HG03521 (cell line): ENCODE data around the gene TMEM231.
A peak's percentile ranks its signal among the peaks of the same experiment; 100 is the strongest.
"Not testable (repeated sequence)": the region's sequence is repeated elsewhere in the genome, so short reads cannot be mapped to it uniquely, and the experiment has no call there.

Source experiments
- ATAC-seq: cut with Tn5 transposase; IDR thresholded peaks from one replicate; pipeline ENCODE4 v1.9.1; 2021; ENCODE audit warnings: mild to moderate bottlenecking, moderate library complexity; ENCODE audit not compliant: unreplicated experiment

TMEM231 gene

GRCh38 chr16:75567911-75568310 is 11.9 kb upstream of the TMEM231 start:
- no peak for ATAC-seq

- ATAC-seq, result no peak
Measured at GRCh38 chr16:75566758-75567255, 10.8 kb upstream of the TMEM231 start.

DNA sequence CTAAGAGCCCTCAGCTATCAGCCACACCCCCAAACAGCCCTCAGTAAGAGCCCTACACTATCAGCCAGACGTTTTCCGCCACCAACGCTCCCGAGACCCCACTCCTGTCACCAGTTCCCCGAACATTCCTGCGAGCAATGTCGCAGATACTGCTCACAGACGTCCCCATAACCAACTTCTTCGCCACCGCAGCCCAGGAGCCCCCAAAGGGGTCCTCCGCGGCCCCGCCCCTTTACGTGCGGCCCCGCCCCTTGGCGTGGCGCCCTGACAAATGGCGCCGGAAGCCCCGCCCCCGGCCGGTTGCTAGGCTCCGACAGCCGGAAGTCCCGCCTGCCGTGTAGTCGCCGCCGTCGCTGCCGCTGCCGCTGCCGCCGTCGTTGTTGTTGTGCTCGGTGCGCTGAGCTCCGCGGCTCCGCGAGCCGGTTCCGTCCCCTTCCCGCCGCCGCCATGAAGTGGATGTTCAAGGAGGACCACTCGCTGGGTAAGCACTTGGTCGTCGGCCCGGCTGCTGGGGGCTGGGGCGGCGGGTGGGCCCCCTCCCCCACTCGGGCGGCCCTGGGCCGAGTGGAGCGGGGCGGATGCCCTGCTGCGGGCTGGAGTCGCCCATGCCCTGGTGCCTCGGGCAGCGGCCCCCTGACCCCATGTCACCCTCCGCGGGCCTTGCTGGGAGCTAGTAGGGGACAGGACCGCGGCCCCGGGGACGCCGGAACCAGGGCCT is 10.1 kb upstream of the TMEM231 start, which contains the start of gene GABARAPL2:
TSS of gene GABARAPL2 (plus strand) at position 340 of the 718 bp plus-strand sequence. CDS start at position 448, 108 bp downstream.
- peak; percentile 72 for ATAC-seq

GRCh38 chr16:75565640-75566039 is 9.6 kb upstream of the TMEM231 start:
- peak; percentile 5 for ATAC-seq

DNA sequence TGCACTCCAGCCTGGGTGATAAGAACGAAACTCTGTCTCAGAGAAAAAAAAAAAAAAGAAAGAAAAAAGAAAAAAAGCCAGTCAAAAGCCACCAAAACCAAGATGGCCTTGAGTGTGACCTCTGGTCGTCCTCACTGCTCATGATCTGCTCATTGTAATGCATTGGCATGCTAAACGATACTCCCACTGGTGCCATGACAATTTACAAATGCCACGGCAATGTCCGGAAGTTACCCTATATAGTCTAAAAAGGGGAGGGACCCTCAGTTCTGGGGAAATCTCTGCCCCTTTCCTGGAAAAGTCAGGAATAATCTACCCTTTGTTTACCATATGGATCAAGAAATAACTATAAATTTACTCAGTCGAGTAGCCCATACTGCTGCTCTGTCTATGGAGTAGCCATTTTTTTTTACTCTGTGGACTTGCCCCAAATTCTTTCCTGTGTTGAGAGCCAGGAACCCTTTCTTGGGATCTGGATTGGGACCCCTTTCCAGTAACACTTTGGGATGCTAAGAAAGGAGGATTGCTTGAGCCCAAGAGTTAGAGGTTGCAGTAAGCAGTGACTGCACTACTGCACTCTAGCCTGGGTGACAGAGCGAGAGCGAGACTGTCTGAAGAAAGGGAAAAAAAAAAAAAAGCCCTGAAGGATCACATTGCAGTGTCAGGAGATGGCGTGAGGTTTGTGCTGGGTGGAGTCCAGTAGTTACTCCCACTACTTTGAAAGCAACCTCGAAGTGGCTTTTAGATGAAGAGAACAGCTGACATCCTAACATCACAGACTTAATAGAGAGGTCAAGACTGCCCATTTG is 3.7 kb upstream of the TMEM231 start:
- no peak for ATAC-seq

DNA sequence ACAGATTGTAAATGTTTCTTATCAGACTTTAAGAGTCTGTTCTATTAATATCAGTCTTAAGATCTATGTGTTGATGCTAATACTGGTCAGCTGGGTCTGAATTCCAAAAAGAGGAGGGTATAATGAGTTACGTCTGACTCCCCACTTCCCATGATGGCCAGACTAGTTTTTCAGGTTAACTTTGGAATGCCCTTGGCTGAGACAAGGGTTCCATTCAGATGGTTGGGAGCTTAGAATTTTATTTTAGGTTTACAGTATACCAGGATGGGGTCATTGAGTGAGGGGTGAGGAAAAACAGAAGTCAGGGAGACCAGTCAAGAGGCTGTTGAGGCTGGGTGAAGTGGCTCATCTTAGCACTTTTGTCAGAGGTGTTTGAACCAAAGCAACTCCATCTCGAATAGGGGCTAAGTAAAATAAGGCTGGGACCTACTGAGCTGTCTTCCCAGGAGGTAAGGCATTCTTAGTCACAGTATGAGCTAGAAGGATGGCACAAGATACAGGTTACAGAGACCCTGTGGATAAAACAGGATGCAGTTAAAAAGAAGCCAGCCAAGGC is 2.9 kb upstream of the TMEM231 start:
- no peak for ATAC-seq

- no peak for ATAC-seq
Measured at GRCh38 chr16:75556431-75556950, 439 bp upstream of the TMEM231 start.

DNA sequence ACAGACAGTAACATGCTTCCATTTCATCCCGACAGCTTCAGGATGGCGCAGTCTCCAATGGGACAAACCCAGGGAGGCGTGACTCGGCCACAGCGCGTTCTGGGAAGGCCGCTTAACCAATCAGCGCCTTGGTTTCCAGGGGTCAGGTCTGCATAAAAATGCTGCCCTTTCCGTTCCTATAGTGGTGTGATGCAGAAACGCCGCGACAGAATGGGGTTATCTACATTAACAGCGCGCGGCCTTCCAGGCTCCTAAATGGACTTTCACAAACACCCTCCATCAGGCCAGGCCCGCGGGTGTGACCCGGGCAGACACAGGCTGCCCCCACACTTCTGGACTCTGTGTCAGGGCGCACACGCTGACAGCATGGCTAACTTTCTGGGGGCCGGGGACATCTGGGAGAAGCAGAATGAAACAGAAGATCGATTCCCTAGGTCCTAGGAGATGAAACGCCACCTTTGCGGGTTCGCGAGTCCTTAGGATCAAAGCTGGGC is 792 bp downstream of the TMEM231 start:
- ATAC-seq, result no peak

DNA sequence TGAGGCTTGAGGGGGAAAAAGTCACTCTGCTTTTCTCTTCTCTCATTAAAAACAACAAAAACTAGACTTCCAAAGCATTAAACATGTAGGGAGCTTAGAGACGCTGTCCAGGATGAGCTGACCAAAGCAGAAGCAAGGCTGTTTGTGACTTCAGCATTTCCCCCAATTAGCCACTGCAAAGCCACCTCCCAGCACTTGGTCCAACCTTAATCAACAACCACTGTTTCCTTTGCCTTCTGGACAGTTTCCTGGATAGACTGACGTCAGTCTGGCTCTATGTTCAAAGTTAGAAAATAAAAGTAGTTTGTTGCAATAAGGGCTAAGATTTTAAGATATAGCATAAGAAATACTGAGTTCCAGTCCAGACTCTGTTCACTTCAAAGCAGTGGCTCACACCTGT is 3.1 kb downstream of the TMEM231 start:
- no peak for ATAC-seq

DNA sequence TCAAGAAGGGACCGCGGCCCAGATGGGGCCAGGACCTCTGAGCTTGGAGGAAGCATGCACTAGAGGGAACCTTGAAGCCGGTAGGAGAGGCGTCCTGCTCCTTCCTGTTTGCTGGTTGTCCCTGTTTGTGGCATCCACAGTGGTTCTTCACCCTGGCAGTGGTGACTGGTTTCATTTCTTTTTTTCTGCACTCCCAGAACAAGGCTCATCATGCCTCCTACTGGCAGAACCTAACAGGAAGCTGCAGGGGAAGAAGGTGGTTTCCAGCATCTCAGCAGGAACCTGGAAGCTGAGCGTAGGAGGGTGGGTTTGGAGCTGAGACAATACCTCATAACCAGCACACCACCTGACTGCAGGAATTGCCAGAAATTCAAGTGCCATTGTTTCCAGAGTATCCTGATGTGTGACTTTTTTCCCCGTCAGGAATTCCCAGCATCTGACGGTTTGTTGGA is 5.8 kb downstream of the TMEM231 start:
- ATAC-seq, result no peak

GRCh38 chr16:75548456-75548855 is 7.6 kb downstream of the TMEM231 start:
- ATAC-seq, result not testable (repeated sequence)

GRCh38 chr16:75546293-75546692 is 9.8 kb downstream of the TMEM231 start:
- no peak for ATAC-seq

GRCh38 chr16:75545879-75546278 is 10.2 kb downstream of the TMEM231 start:
- not testable (repeated sequence) for ATAC-seq

GRCh38 chr16:75542462-75542861 is 13.6 kb downstream of the TMEM231 start:
- ATAC-seq, result not testable (repeated sequence)

- ATAC-seq, result no peak
Measured at GRCh38 chr16:75541236-75541635, 14.8 kb downstream of the TMEM231 start.

DNA sequence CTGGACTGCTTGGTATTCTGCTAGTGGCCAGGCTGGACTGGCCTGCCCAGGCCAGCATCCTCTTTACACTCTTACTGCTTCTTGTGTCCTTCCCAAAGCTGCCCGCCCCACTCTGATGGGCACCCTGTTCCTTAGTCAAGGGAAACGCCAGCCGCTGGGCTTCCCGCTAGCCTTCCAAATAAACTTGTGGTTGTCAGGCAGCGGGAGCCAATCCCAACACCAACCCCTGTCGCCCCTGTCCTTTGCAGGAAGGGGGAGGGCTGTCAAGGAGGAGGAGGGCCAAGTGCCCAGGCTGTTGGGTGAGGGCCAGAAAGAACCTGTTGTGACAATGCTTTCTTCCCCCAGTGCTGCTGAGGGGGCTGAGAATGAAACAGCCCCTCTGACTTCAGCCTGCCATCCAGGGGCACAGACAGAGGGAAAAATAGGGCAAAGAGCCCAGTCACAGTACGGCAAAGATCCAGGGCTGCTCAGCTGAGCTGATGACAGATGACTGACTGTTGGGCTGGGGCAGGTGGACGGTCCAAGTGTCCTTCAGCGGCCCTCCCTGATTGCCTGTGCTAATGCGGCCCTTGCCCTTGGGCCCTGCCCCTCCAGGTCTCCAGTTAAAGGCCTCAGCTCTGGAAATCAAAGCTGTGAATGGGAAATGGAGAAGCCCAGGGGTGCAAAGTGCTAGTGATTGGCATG is 17.0 kb downstream of the TMEM231 start:
- ATAC-seq, result not testable (repeated sequence)

- ATAC-seq, result no peak
Measured at GRCh38 chr16:75537776-75538175, 18.3 kb downstream of the TMEM231 start.

- no peak for ATAC-seq
Measured at GRCh38 chr16:75535901-75536300, 20.2 kb downstream of the TMEM231 start, which contains the start of gene CHST5. TSS of gene CHST5 (minus strand) at chr16:75536108. CDS start at chr16:75530384, 5,724 bp downstream.

DNA sequence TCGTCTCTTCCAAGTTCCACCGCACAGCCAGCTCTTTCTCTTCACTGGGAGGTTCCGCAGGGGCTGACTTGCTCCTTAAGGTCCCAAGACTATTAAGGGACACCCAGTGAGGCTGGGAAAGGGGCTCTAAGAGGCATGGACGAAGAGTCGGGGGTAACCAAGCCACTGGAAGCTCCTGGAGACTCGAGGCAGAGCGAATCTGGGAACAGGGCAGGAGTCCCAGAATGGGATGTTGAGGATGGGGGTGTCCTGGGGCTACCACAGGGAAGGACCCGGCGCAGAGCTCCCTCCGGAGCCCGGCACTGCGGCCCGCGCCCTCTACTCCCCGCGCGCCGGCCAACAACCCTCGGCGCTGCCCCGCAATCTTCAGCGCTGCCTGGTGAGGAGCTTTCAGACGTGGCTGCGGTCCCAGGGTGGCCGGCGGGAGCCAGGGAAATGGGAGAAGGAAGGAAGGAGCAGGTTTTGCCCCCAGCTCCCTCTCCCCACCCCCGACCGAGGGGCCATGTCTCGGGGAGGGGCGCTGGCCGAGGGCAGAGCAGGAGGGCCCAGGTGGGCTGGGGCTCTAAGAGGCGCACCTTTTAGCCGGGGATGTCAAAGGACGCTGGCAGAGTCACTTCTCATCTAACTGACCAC is 20.7 kb downstream of the TMEM231 start:
- no peak for ATAC-seq
